Breast epithelium (tissue), 3 donors: ENCODE results near the gene RASGRP1.

ENCODE experiments used
- POLR2AphosphoS5 ChIP-seq, 3 donors: sonication (generic); formaldehyde crosslinking; IDR thresholded peaks; one replicate each; pipeline ENCODE4 v1.6.1; 2017; ENCODE audit warnings: antibody characterized with exemption in 3 of 3
- TF ChIP-seq, protein P1 (sequence below), 3 donors: fragments of 450-650 bp; IDR thresholded peaks; one replicate each; pipeline ENCODE4 v1.5.1; 2016 to 2017; ENCODE audit warnings: antibody characterized with exemption in 3 of 3, mild to moderate bottlenecking in 3 of 3, moderate library complexity in 3 of 3

DNA sequence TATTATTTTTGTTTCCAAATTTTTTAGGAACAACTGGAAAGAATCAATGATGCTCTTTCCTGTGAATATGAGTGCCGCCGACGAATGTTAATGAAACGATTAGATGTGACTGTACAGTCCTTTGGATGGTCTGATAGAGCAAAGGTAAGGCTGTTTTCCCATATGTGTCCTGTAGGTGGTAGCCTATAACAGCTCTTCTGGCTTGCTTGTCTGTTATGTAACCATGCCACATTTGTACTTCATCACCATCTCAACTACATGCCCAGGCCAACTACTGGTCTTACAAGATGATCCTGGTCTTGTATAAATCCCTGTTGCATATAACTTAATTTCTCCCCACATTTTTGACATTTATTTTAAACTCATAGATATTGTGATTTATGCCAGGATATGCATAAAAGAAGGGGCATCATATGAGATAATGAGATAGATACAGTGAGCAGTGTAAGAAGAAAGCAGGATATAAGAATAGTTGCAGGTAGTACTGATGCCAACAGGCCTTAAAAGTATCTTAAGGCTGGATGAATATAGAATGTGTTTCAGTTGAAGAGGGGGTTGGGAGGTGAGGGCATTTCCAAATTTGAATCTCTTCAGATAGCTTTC lies 90.4 kb downstream of the RASGRP1 start:
- TF ChIP-seq, protein P1, sequence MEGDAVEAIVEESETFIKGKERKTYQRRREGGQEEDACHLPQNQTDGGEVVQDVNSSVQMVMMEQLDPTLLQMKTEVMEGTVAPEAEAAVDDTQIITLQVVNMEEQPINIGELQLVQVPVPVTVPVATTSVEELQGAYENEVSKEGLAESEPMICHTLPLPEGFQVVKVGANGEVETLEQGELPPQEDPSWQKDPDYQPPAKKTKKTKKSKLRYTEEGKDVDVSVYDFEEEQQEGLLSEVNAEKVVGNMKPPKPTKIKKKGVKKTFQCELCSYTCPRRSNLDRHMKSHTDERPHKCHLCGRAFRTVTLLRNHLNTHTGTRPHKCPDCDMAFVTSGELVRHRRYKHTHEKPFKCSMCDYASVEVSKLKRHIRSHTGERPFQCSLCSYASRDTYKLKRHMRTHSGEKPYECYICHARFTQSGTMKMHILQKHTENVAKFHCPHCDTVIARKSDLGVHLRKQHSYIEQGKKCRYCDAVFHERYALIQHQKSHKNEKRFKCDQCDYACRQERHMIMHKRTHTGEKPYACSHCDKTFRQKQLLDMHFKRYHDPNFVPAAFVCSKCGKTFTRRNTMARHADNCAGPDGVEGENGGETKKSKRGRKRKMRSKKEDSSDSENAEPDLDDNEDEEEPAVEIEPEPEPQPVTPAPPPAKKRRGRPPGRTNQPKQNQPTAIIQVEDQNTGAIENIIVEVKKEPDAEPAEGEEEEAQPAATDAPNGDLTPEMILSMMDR (IDR thresholded peaks at IDR 0.05): peak in 2 of 3 donors; percentile 48 to 60
- no peak for TF ChIP-seq POLR2AphosphoS5 (IDR thresholded peaks at IDR 0.05)
